ENCODE measurements around the gene ANKS3.
"Not testable (repeated sequence)": the region's sequence is repeated elsewhere in the genome, so short reads cannot be mapped to it uniquely, and the experiment has no call there.

The ANKS3 gene

GRCh38 chr16:4747906-4748681 lies 14.0 kb upstream of the ANKS3 start:
- no peak overlapping the region for H3K4me3 ChIP-seq (ENCODE audit: control insufficient read depth, low read depth, low read length)
- no peak for DNase-seq (ENCODE audit: low read depth)
- no peak for TF ChIP-seq CTCF (conservative IDR thresholded peaks at IDR 0.05; ENCODE audit: control insufficient read depth, insufficient read depth, low read depth, low read length)

- DNase-seq (ENCODE audit: low read depth): no peak
- no peak overlapping the region for H3K4me3 ChIP-seq (ENCODE audit: control insufficient read depth, low read depth, low read length)
- TF ChIP-seq CTCF (conservative IDR thresholded peaks at IDR 0.05; ENCODE audit: control insufficient read depth, insufficient read depth, low read depth, low read length): no peak
Measured at GRCh38 chr16:4746991-4747574, 13.0 kb upstream of the ANKS3 start.

GRCh38 chr16:4746215-4746614 lies 12.1 kb upstream of the ANKS3 start:
- TF ChIP-seq CTCF (conservative IDR thresholded peaks at IDR 0.05; ENCODE audit: control insufficient read depth, insufficient read depth, low read depth, low read length): no peak

GRCh38 chr16:4745274-4745569 lies 11.2 kb upstream of the ANKS3 start:
- H3K4me3 ChIP-seq (ENCODE audit: control insufficient read depth, low read depth, low read length): no peak overlapping the region
- TF ChIP-seq CTCF (conservative IDR thresholded peaks at IDR 0.05; ENCODE audit: control insufficient read depth, insufficient read depth, low read depth, low read length): no peak
- DNase-seq (ENCODE audit: low read depth): no peak

More at GRCh38 chr16:4746215-4746614, 12.1 kb upstream of the ANKS3 start:
- no peak for DNase-seq (ENCODE audit: low read depth)
- no peak overlapping the region for H3K4me3 ChIP-seq (ENCODE audit: control insufficient read depth, low read depth, low read length)

GRCh38 chr16:4744555-4745273 lies 10.6 kb upstream of the ANKS3 start:
- no peak for TF ChIP-seq CTCF (conservative IDR thresholded peaks at IDR 0.05; ENCODE audit: control insufficient read depth, insufficient read depth, low read depth, low read length)
- H3K4me3 ChIP-seq (ENCODE audit: control insufficient read depth, low read depth, low read length): no peak overlapping the region
- no peak for DNase-seq (ENCODE audit: low read depth)

- DNase-seq (ENCODE audit: low read depth): no peak
- H3K4me3 ChIP-seq (ENCODE audit: control insufficient read depth, low read depth, low read length): no peak overlapping the region
- TF ChIP-seq CTCF (conservative IDR thresholded peaks at IDR 0.05; ENCODE audit: control insufficient read depth, insufficient read depth, low read depth, low read length): no peak
Measured at GRCh38 chr16:4743226-4743878, 9.3 kb upstream of the ANKS3 start.

GRCh38 chr16:4738370-4738769 lies 4.3 kb upstream of the ANKS3 start:
- not testable (repeated sequence) for H3K4me3 ChIP-seq (ENCODE audit: control insufficient read depth, low read depth, low read length); DNase-seq (ENCODE audit: low read depth)
